ENCODE data around the gene TMEM120B.

The TMEM120B gene

GRCh38 chr12:121719926-121720414 is 7.4 kb downstream of the TMEM120B start (continued):
- peak; percentile 97 for TF ChIP-seq ATF2 (tag by site-specific recombination; IDR thresholded peaks at IDR 0.05; ENCODE audit: low read depth)
- TF ChIP-seq ZIC2 (tag by site-specific recombination; IDR thresholded peaks at IDR 0.05): no peak
- no peak for TF ChIP-seq ZNF76 (tag by site-specific recombination; IDR thresholded peaks at IDR 0.05; ENCODE audit: borderline replicate concordance, low read depth)
- TF ChIP-seq ZNF843 (tag by site-specific recombination; IDR thresholded peaks at IDR 0.05): peak; percentile 65; the same call in 1 of the 2 replicates
- TF ChIP-seq ZBTB21 (tag by site-specific recombination; IDR thresholded peaks at IDR 0.05): peak; percentile 96
- TF ChIP-seq ZNF202 (tag by site-specific recombination; IDR thresholded peaks at IDR 0.05; ENCODE audit: borderline replicate concordance): no peak
- no peak for TF ChIP-seq ZNF488 (tag by site-specific recombination; IDR thresholded peaks at IDR 0.05)
- TF ChIP-seq ZNF24 (tag by site-specific recombination; IDR thresholded peaks at IDR 0.05): peak; percentile 87
- peak; percentile 11; the same call in 1 of the 2 replicates for TF ChIP-seq ZBTB48 (tag by site-specific recombination; IDR thresholded peaks at IDR 0.05)
- TF ChIP-seq ZNF148 (tag by site-specific recombination; IDR thresholded peaks at IDR 0.05; ENCODE audit: borderline replicate concordance): no peak
- no peak for TF ChIP-seq ZNF157 (tag by site-specific recombination; IDR thresholded peaks at IDR 0.05)
- TF ChIP-seq ZNF701 (tag by site-specific recombination; IDR thresholded peaks at IDR 0.05): no peak
- TF ChIP-seq ZNF302 (tag by site-specific recombination; IDR thresholded peaks at IDR 0.05; ENCODE audit: low read depth): no peak
- TF ChIP-seq GLI2 (tag by site-specific recombination; IDR thresholded peaks at IDR 0.05; ENCODE audit: borderline replicate concordance, low read depth): no peak
- TF ChIP-seq ZNF529 (tag by site-specific recombination; IDR thresholded peaks at IDR 0.05; ENCODE audit: insufficient replicate concordance): no peak
- TF ChIP-seq ZNF433 (tag by site-specific recombination; IDR thresholded peaks at IDR 0.05; ENCODE audit: low read depth): no peak
- 0 out of 2 replicates have a peak, but pooled peaks have one; percentile 75 for TF ChIP-seq ZBTB1 (tag by site-specific recombination; IDR thresholded peaks at IDR 0.05)
- no peak for TF ChIP-seq ZNF704 (tag by site-specific recombination; IDR thresholded peaks at IDR 0.05)
- no peak for TF ChIP-seq ZBTB11 (tag by site-specific recombination; conservative IDR thresholded peaks at IDR 0.05; ENCODE audit: low read depth)
- no peak for TF ChIP-seq MZF1 (tag by site-specific recombination; IDR thresholded peaks at IDR 0.05; ENCODE audit: borderline replicate concordance)
- no peak for TF ChIP-seq TCF7L2 (IDR thresholded peaks at IDR 0.05; ENCODE audit: borderline replicate concordance, low read depth, low read length)
- TF ChIP-seq OSR2 (tag by site-specific recombination; IDR thresholded peaks at IDR 0.05): peak; percentile 87
- TF ChIP-seq ZNF48 (tag by site-specific recombination; IDR thresholded peaks at IDR 0.05): no peak
- no peak for TF ChIP-seq ZNF473 (tag by site-specific recombination; IDR thresholded peaks at IDR 0.05)
- no peak for TF ChIP-seq ZNF416 (tag by site-specific recombination; IDR thresholded peaks at IDR 0.05)
- no peak for TF ChIP-seq ZNF132 (tag by site-specific recombination; IDR thresholded peaks at IDR 0.05; ENCODE audit: borderline replicate concordance)
- no peak for TF ChIP-seq ZNF776 (tag by site-specific recombination; IDR thresholded peaks at IDR 0.05; ENCODE audit: borderline replicate concordance)
- no peak for TF ChIP-seq ZNF747 (tag by site-specific recombination; IDR thresholded peaks at IDR 0.05)
- TF ChIP-seq ZNF324 (tag by site-specific recombination; IDR thresholded peaks at IDR 0.05): peak; percentile 93; the same call in 1 of the 2 replicates
- TF ChIP-seq ZFHX2 (tag by site-specific recombination; conservative IDR thresholded peaks at IDR 0.05): peak; percentile 93
- peak; percentile 70; the same call in 1 of the 2 replicates for TF ChIP-seq ZFP69B (tag by site-specific recombination; IDR thresholded peaks at IDR 0.05)

All from HEK293 (cell line).